ENCODE data around the gene ARHGAP8. TPM values are rescaled to one million over a fixed set of nuclear protein-coding genes. Genes with fewer than 3 reads are reported as not detected.

Gene ARHGAP8
- not detected in 2 replicates for total RNA-seq

GRCh38 chr22:44752285-44753188 lies at the start of gene ARHGAP8:
Gene ARHGAP8, plus strand, starts transcription at chr22:44752575. Its CDS starts 33,953 bp downstream, at chr22:44786528.

Other genes with a start within 250 kb of the ARHGAP8 start
- gene PRR5, start 50.4 kb upstream of the ARHGAP8 start, total RNA-seq: 11.2 and 13.7 TPM in 2 replicates